ENCODE measurements around the gene TXK. TPM values are rescaled to one million over a fixed set of nuclear protein-coding genes. Genes with fewer than 3 reads are reported as not detected.

The TXK gene
- total RNA-seq, 1 donor from 2014 or later: 0.36 TPM

DNA sequence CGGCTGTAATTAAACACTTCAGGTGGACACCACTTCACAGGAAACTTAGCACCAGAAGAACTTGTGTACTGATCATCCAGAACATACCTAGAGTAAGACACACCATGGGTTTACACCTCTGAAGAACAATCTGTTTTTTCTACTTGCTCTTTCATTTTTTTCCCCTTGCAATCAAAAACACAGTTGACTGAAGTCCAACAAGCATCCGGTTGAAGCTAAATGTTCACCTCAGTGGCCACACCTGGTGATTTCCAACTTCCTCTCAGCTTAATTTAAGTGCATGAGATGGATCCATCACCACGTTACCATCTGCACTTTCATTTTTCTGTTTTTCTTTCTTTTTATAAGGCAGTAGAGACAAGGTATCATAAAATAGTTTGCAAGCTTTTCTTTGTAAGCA lies 4.9 kb upstream of the TXK start:
- no peaks in the 10 kb centered on the region for H3K4me1 Mint-ChIP-seq (ENCODE audit: unreplicated experiment)

DNA sequence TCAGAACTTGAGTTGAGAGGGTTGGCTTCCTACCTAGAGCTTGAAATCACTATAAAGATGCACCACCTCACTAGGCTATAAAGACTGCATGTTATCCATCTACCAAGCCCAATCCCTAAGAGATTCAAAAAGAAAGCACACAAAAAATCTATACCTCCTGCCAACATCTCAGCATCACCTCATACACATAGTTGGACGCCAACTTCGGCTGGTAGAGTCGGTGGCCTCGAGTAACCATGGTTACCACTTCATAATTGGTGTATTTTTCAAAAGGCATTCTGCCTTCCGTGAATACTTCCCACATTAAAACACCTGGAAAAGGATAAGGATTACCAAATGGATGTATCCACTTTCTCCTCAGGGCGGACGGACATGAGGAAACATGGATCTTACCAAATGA lies 4.5 kb upstream of the TXK start:
- Mint-ChIP-seq H3K9me3 (ENCODE audit: unreplicated experiment) (no peaks in the 10 kb centered on the region), H3K4me1 (ENCODE audit: unreplicated experiment) (no peaks in the 10 kb centered on the region), H3K4me3 (ENCODE audit: unreplicated experiment) (no peak overlapping the region), H3K27ac (ENCODE audit: unreplicated experiment) (no peak overlapping the region), H3K27me3 (ENCODE audit: unreplicated experiment) (peaks cover 2% of the 10 kb centered on the region), H3K36me3 (ENCODE audit: low read depth, unreplicated experiment) (no peaks in the 10 kb centered on the region)
- TF ChIP-seq, protein P1, sequence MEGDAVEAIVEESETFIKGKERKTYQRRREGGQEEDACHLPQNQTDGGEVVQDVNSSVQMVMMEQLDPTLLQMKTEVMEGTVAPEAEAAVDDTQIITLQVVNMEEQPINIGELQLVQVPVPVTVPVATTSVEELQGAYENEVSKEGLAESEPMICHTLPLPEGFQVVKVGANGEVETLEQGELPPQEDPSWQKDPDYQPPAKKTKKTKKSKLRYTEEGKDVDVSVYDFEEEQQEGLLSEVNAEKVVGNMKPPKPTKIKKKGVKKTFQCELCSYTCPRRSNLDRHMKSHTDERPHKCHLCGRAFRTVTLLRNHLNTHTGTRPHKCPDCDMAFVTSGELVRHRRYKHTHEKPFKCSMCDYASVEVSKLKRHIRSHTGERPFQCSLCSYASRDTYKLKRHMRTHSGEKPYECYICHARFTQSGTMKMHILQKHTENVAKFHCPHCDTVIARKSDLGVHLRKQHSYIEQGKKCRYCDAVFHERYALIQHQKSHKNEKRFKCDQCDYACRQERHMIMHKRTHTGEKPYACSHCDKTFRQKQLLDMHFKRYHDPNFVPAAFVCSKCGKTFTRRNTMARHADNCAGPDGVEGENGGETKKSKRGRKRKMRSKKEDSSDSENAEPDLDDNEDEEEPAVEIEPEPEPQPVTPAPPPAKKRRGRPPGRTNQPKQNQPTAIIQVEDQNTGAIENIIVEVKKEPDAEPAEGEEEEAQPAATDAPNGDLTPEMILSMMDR (IDR thresholded peaks at IDR 0.05; ENCODE audit: unreplicated experiment): no peak
- no peak for DNase-seq (ENCODE audit: low spot score)

More for the DNA sequence above, 4.9 kb upstream of the TXK start:
- TF ChIP-seq, protein P1 (IDR thresholded peaks at IDR 0.05; ENCODE audit: unreplicated experiment): no peak
- Mint-ChIP-seq H3K27me3 (ENCODE audit: unreplicated experiment) (peaks cover 2% of the 10 kb centered on the region), H3K9me3 (ENCODE audit: unreplicated experiment) (no peaks in the 10 kb centered on the region), H3K27ac (ENCODE audit: unreplicated experiment) (no peak overlapping the region), H3K36me3 (ENCODE audit: low read depth, unreplicated experiment) (no peaks in the 10 kb centered on the region), H3K4me3 (ENCODE audit: unreplicated experiment) (no peak overlapping the region)
- no peak for DNase-seq (ENCODE audit: low spot score)

DNA sequence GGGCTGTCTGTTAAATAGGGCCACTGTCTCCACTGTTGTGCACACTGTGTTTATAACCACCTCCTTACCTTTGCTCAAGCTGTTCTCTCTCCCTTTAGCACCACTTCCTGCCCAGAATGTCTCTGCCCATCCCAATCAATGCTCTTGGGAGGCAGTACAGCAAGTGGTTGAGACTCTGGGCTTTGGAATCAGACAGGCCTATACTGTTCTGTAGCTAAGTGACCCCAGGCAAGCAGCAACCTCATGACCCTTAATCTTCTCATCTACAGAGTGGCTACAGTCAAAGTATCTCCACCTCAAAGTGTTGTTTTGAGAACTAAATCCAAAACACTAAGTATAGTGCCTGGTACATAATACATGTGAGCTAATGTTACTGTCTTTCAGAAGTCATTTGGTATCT lies 3.8 kb upstream of the TXK start:
- DNase-seq (ENCODE audit: low spot score): no peak
- peaks cover 2% of the 10 kb centered on the region for H3K27me3 Mint-ChIP-seq (ENCODE audit: unreplicated experiment)
- TF ChIP-seq, protein P1 (IDR thresholded peaks at IDR 0.05; ENCODE audit: unreplicated experiment): no peak
- H3K27ac Mint-ChIP-seq (ENCODE audit: unreplicated experiment): no peak overlapping the region
- no peaks in the 10 kb centered on the region for H3K4me1 Mint-ChIP-seq (ENCODE audit: unreplicated experiment)
- no peaks in the 10 kb centered on the region for H3K9me3 Mint-ChIP-seq (ENCODE audit: unreplicated experiment)
- no peaks in the 10 kb centered on the region for H3K36me3 Mint-ChIP-seq (ENCODE audit: low read depth, unreplicated experiment)
- H3K4me3 Mint-ChIP-seq (ENCODE audit: unreplicated experiment): no peak overlapping the region

DNA sequence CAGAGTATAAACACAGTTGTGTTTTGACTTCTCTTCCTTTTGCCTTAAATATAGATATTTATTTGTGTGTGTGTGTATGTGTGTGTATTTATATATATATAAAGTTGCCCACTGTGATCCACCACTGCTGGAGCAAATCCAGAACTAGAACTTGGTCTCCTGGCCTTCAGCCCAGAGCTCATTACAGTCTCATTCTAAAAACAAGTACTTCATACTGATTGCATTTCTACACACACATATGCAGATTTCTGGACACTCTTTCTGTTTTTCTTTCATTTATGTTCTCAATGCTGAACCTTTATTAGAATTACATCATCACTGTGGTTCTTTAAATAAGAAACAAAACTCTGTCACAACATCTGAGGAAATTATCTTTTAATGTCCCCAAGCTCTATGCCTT lies 381 bp downstream of the TXK start:
- H3K4me1 Mint-ChIP-seq (ENCODE audit: unreplicated experiment): no peaks in the 10 kb centered on the region
- peaks cover 2% of the 10 kb centered on the region for H3K27me3 Mint-ChIP-seq (ENCODE audit: unreplicated experiment)
- TF ChIP-seq, protein P1 (IDR thresholded peaks at IDR 0.05; ENCODE audit: unreplicated experiment): no peak
- H3K4me3 Mint-ChIP-seq (ENCODE audit: unreplicated experiment): no peak overlapping the region
- no peak for DNase-seq (ENCODE audit: low spot score)
- no peaks in the 10 kb centered on the region for H3K36me3 Mint-ChIP-seq (ENCODE audit: low read depth, unreplicated experiment)
- H3K9me3 Mint-ChIP-seq (ENCODE audit: unreplicated experiment): no peaks in the 10 kb centered on the region
- H3K27ac Mint-ChIP-seq (ENCODE audit: unreplicated experiment): no peak overlapping the region

DNA sequence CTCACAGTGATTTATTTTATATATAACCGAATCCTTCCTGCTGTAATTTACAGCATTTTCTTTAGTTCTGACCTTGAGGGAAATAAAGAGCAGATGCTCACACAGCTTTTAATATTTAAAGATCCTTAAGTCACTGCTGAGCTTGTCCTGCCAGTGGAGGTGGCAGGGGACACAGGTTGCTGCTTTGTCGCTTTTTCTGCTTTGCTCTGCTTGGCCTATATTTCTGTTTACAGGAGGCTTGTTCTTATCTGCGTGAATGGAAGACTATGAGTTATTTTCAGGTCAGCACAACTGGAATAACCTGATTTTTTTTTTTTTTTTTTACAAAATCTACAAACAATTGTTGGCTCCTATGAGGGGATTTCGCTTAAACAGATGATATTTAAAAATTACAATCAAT lies 2.3 kb downstream of the TXK start:
- no peaks in the 10 kb centered on the region for H3K9me3 Mint-ChIP-seq (ENCODE audit: unreplicated experiment)

More for the DNA sequence above, 2.3 kb downstream of the TXK start:
- TF ChIP-seq, protein P1 (IDR thresholded peaks at IDR 0.05; ENCODE audit: unreplicated experiment): no peak
- no peak overlapping the region for H3K27ac Mint-ChIP-seq (ENCODE audit: unreplicated experiment)
- no peaks in the 10 kb centered on the region for H3K36me3 Mint-ChIP-seq (ENCODE audit: low read depth, unreplicated experiment)
- peaks cover 2% of the 10 kb centered on the region for H3K27me3 Mint-ChIP-seq (ENCODE audit: unreplicated experiment)
- no peak for DNase-seq (ENCODE audit: low spot score)
- H3K4me1 Mint-ChIP-seq (ENCODE audit: unreplicated experiment): no peaks in the 10 kb centered on the region
- H3K4me3 Mint-ChIP-seq (ENCODE audit: unreplicated experiment): no peak overlapping the region
